Mucosa of descending colon (tissue), 3 donors: ENCODE measurements around the gene SLC26A5. TPM values are rescaled to one million over a fixed set of nuclear protein-coding genes. Genes with fewer than 3 reads are reported as not detected.
A peak's percentile ranks its signal among the peaks of the same experiment; 100 is the strongest.

Source experiments
- ATAC-seq: fragments of 200-7000 bp; cut with Tn5 transposase; one replicate; pipeline ENCODE4 v1.9.1; 2020; ENCODE audit warnings: mild to moderate bottlenecking, moderate library complexity
- DNase-seq, 3 donors: peaks; one replicate each; pipeline ENCODE4 v3.0.0-alpha.2; 2020
- H3K36me3 ChIP-seq: fragments of 200-600 bp; one replicate; pipeline ENCODE4 v1.8.0; 2021; ENCODE audit warnings: low read depth, mild to moderate bottlenecking
- H3K4me1 ChIP-seq: fragments of 200-600 bp; one replicate; pipeline ENCODE4 v1.8.0; 2021; ENCODE audit warnings: low read depth, mild to moderate bottlenecking
- H3K4me3 ChIP-seq: fragments of 200-600 bp; one replicate; pipeline ENCODE4 v1.8.0; 2021; ENCODE audit warnings: mild to moderate bottlenecking
- H3K9me3 ChIP-seq: fragments of 200-600 bp; one replicate; pipeline ENCODE4 v1.8.0; 2021; ENCODE audit warnings: mild to moderate bottlenecking
- CTCF ChIP-seq: fragments of 200-600 bp; IDR thresholded peaks from one replicate; pipeline ENCODE4 v1.8.0; 2022; ENCODE audit warnings: antibody characterized with exemption, mild to moderate bottlenecking
- intact Hi-C, 2 donors: fragments of 100-400 bp; cut with DNase I in 1 of 2; cut with micrococcal nuclease in 1 of 2; formaldehyde crosslinking; loops; one replicate each; pipeline versions ENCODE4 v1.11.0 to v1.11.1; 2022; cut with DNase I, micrococcal nuclease
- total RNA-seq, 3 donors: library from RNA; stranded (reverse); fragmentation: NEBNext Ultra II Directional in 2 of 3; extraction: Animal tissue kit (Norgen Biotek cat#: 25700) in 2 of 3; gene quantifications; one replicate each; pipeline versions ENCODE4 v1.2.1 to v1.2.4, GENCODE V29; 2021 to 2023
- donor health status: DM: no; HTN: no; CAD: no; lungs with moderate emphysema.
- donor health status: DM: no; HTN: no; CAD: no.
- donor health status: DM: no; HTN: yes; CAD: no.

Gene SLC26A5
- total RNA-seq, 3 donors from 2014 or later, result 0.14 to 0.38 (median 0.19) TPM

DNA sequence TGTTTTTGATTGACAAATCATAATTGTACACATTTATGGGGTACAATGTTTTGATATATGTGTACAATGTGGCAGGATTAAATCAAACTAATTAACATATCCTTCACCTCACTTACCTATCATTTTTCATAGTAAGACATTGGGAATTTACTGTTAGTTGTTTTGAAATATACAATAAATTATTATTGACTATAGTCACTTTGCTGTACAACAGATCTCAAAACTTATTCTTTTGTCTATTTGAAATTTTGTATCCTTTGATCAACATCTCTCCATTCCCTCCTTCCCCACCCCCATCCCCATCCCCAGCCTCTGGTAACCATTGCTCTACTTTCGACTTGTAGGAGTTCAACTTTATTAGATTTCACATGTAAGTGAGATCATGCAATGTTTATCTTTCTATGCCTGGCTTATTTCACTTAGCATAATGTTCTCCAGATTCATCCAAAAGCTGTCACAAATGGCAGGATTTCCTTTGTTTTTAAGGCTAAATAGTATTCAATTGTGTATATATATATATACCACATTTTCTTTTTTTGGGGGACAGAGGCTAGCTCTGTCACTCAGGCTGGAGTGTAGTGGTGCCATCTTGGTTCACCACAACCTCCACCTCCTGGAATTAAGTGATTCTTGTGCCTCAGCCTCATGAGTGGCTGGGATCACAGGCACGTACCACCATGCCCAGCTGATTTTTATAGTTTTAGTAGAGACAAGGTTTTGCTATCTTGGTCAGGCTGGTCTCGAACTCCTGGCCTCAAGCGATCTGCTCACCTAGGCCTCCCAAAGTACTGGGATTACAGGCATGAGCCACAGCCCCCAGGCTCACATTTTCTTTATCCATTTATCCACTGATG is 23.3 kb upstream of the SLC26A5 start:
- Histone ChIP-seq H3K9me3 (no peaks in the 10 kb centered on the region), H3K4me3 (no peak overlapping the region), H3K4me1 (no peaks in the 10 kb centered on the region), H3K36me3 (no peaks in the 10 kb centered on the region)
- ATAC-seq, result no peak
- intact Hi-C loops, result no loop called here
- DNase-seq, result no peak
- TF ChIP-seq CTCF, result no peak

- intact Hi-C loops, result no loop called here
- Histone ChIP-seq H3K9me3 (no peaks in the 10 kb centered on the region), H3K4me1 (no peaks in the 10 kb centered on the region), H3K4me3 (no peak overlapping the region), H3K36me3 (no peaks in the 10 kb centered on the region)
- no peak for DNase-seq
- TF ChIP-seq CTCF, result no peak
- ATAC-seq, result no peak
These were observed 20.8 kb upstream of the SLC26A5 start for GRCh38 chr7:103466814-103467213.

DNA sequence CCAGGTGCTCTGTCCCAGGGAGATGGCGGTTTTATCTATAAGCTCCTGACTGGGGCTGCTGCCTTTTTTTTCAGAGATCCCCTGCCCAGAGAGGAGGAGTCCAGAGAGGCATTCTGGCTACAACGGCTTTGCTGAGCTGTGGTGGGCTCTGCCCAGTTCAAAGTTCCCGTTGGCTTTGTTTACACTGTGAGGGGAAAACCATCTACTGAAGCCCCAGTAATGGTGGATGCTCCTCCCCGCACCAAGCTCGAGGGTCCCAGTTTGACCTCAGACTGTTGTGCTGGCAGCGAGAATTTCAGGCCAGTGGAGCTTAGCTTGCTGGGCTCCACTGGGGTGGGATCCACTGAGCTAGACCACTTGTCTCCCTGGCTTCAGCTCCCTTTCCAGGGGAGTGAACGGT is 16.4 kb upstream of the SLC26A5 start:
- ATAC-seq (no peak), DNase-seq (no peak)
- no peaks in the 10 kb centered on the region for H3K4me1 ChIP-seq
- no peaks in the 10 kb centered on the region for H3K9me3 ChIP-seq
- no peak for TF ChIP-seq CTCF
- intact Hi-C loops, result no loop called here
- no peak overlapping the region for H3K4me3 ChIP-seq
- H3K36me3 ChIP-seq, result no peaks in the 10 kb centered on the region

- ATAC-seq (peak; percentile 77), DNase-seq (peak in 2 of 3 donors; percentile 38 to 62)
- Histone ChIP-seq H3K4me1 (peaks cover 17% of the 10 kb centered on the region), H3K4me3 (no peak overlapping the region), H3K9me3 (no peaks in the 10 kb centered on the region), H3K36me3 (no peaks in the 10 kb centered on the region)
- intact Hi-C loops, result no loop called here
- peak; percentile 7 for TF ChIP-seq CTCF
These were observed 1.3 kb upstream of the SLC26A5 start for GRCh38 chr7:103447073-103447960.

- Histone ChIP-seq H3K4me1 (peaks cover 17% of the 10 kb centered on the region), H3K4me3 (no peak overlapping the region), H3K36me3 (no peaks in the 10 kb centered on the region), H3K9me3 (no peaks in the 10 kb centered on the region)
- no peak for TF ChIP-seq CTCF
- intact Hi-C loops, result no loop called here
- peak in 2 of 3 donors; percentile 4 to 39 for DNase-seq
- peak; percentile 25 for ATAC-seq
These were observed 569 bp downstream of the SLC26A5 start for GRCh38 chr7:103445228-103446048.
